ENCODE results near the gene PHACTR1.
"Not testable (repeated sequence)": the region's sequence is repeated elsewhere in the genome, so short reads cannot be mapped to it uniquely, and the experiment has no call there.

PHACTR1 gene

DNA sequence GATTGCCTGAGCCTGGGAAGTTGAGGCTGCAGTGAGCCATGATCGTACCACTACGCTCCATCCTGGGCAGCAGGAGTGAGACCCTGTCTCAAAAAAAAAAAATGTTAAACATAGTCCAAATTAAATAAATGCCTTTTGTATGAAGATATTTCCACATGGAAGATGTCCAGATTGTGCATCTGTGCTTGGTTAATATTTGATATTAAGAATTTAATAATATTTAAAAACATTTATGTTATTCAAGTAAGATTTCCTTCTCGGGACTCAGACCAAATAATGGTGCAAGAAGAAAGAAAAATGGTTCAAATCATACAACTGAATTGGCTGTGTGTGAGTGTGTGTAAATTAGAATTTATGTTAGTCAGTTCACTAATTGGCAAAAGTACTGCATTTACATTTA, 409.3 kb downstream of the PHACTR1 start:
- DNase-seq: no peak

DNA sequence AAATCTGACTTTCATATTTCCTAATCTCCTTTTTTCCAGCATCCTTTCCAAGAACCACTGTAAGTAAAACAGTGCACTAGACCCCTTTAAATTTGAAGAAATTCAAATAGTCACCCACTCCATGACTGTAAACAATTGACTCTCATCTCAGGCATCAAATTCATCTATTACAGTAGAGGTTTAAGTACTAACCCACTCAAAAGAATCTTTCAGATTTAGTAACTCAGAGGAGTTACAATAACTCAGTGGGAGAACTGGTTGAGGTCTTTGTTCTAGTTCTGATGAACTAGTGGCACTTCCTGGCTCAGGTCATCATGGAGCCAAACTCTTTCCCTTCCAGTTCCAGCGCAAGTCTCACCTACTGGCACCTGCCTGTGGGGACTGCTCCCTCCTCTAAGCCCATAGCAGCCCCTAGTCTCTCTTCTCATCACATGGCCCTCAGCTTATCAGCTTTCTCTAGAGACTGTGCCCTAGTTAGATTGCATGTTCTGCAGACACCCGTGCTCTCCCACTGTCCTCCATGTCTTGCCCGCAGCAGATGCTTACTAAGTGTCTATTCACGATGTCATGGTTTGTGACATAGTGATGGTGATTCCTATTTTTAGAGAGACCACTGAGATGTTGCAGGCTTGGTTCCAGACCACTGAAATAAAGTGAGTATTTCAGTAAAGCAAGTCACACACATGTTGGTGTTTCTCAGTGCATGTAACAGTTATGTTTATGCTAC, 415.5 kb downstream of the PHACTR1 start:
- no peak for DNase-seq

DNA sequence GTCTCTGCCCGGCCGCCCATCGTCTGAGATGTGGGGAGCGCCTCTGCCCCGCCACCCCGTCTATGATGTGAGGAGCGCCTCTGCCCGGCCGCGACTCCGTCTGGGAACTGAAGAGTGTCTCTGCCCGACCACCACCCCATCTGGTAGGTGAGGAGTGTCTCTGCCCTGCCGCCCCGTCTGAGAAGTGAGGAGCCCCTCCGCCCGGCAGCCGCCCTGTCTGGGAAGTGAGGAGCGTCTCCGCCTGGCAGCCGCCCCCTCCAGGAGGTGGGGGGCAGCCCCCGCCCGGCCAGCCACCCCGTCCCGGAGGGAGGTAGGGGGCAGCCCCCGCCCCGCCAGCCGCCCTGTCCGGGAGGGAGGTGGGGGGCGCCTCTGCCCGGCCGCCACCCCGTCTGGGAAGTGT, 417.3 kb downstream of the PHACTR1 start:
- not testable (repeated sequence) for DNase-seq

DNA sequence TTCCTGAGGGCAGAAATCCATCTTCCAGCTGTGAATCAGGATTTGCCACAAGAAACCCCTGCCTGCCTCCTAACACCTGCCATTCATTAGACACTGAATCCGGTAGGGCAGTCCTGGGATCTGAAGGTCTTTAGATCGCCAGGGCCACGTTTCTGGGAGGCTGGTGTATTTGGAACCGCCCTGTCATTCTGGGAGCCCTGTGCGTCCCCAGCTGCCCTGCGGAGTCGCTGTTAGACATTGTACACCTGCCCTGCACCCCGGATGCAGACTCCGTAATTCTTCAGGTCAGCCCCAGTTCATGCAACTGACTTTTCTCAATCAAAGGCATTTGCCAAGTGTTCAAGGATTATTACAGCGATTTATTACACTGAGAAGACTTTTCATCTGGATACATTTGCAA, 418.6 kb downstream of the PHACTR1 start:
- DNase-seq: no peak

- DNase-seq: no peak
Observed at GRCh38 chr6:13139119-13139518, 422.6 kb downstream of the PHACTR1 start.

DNA sequence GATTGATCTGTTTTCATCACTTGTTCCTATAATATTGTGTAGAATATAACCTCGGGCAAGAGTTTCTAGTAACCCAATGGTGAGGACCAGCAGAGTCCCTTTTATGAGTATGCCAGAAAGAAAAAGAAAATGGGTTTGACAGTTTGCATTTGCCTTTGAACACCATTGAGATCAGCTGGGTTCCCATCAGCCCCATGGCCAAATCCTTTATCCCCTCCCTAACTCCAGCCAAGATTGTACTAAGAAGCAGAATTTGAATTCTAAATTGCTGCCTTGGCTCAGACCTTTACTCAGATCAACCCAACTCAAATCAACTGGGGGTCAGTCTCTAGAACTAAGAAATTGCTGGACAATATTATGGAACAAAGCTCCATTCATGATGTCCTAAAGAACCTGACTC, 424.4 kb downstream of the PHACTR1 start:
- DNase-seq: no peak

DNA sequence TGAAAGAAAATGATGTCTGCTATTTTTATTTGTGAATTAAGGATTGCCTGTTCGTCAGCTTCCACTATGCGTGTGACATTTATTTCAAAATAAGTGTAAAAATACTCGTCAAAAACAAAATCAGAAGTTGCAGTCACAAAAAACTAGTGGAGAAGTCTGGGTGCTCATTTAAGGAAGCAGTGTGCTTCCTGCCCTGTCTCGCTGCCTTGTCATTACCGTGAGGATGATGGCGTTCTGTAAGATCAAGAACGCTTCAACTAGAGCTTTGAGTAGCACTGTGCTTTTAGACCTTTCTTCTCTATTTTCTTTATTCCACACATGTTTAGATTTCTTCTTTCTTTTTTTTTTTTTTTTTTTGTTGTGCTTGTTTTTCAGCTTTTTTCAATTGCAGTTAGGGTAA, 424.8 kb downstream of the PHACTR1 start:
- DNase-seq: no peak

DNA sequence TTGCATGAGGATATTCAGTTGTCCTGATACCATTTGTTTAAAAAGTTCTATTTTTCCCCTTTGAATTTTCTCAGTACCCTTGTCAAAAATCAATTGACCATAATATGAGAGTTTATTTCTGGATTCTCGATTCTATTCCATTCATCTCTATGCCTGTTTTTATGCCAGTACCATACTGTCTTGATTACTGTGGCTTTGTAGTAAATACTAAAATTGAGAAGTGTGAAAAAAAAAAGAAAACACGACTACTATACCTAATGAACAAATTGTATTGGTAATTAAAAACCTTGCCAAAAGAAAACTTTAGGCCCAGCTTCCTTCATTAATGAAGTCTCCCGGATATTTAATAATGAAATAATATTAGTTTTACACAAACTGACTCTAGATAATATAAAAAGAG, 426.0 kb downstream of the PHACTR1 start:
- no peak for DNase-seq

- no peak for DNase-seq
Observed at GRCh38 chr6:13146442-13146841, 429.9 kb downstream of the PHACTR1 start.

DNA sequence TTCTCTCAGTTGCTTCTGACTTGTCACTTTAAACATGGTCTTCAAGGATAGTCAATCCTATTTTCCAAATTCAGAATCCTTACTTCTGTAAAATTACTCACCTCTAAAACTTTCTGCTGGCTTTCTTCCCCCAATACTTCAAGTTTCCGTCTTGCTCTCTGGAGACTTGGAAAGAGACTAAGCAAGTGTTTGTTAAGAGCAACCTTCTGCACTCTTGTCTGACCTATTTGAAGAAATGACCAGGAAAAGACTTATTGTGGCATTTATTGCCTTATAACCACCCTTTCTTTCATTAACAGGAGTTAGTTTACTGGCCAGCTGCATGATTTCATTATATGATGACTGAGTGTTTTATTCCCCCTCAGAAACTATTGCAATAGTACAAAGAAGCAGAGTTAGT, 430.8 kb downstream of the PHACTR1 start:
- no peak for DNase-seq

DNA sequence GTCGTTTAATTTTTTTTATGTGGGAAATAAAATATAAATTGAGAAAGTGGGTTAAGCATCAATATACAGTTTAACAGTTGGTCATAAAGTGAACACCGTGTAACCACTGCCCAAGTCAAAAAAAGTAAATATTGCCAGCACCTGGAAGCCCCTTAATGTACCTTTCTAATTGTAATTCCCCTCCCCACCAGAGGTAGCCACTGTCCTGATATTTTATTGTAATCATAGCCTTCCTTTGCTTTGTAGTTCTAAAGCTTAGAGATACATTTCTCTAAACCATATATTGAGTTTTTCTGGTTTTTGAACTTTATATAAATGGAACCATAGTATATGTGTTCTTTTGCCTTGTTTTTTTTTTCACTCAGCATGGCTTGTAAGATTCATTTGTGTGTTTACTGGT, 431.2 kb downstream of the PHACTR1 start:
- no peak for DNase-seq

DNA sequence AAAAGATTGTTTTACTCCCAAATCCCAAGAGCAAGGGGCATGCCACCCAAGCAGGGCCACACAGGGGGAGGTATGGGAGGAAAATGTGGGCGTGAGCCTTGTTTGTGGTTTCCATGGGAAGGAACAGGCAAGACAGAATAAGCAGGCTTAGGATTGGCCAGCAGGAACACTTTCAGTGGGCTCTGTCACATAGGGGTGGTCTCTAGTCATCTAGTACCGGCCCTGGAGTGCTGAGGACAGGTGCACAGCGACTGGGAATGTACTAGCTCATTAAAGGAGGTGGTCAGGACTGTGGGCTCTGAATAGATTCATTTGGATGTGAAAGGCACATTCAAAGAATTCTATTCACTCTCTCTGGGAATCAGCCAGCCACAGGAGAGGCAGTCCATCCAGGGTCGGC, 436.2 kb downstream of the PHACTR1 start:
- DNase-seq: no peak

GRCh38 chr6:13156381-13156780, 439.8 kb downstream of the PHACTR1 start:
- no peak for DNase-seq

DNA sequence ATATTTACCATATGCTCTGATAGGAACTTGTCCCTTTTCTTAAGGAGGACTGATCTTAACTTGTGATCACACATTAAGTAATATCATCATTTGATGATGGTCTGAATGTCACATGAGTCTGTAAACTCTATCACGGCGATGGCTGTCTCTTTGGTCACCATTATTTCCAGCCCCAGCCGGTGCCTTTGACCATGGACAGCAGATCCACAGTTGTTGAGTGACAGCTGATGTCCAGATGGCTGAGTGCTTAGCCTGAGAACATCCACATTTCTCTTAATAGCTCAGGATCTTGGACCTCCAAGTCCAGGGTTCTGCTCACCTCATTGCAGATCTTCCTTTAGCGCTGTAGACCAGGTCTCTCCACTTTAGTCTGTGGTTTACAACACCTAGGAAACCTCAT, 440.7 kb downstream of the PHACTR1 start:
- no peak for DNase-seq

GRCh38 chr6:13159300-13159699, 442.7 kb downstream of the PHACTR1 start:
- DNase-seq: no peak

- DNase-seq: not testable (repeated sequence)
Observed at GRCh38 chr6:13159822-13160221, 443.3 kb downstream of the PHACTR1 start.

DNA sequence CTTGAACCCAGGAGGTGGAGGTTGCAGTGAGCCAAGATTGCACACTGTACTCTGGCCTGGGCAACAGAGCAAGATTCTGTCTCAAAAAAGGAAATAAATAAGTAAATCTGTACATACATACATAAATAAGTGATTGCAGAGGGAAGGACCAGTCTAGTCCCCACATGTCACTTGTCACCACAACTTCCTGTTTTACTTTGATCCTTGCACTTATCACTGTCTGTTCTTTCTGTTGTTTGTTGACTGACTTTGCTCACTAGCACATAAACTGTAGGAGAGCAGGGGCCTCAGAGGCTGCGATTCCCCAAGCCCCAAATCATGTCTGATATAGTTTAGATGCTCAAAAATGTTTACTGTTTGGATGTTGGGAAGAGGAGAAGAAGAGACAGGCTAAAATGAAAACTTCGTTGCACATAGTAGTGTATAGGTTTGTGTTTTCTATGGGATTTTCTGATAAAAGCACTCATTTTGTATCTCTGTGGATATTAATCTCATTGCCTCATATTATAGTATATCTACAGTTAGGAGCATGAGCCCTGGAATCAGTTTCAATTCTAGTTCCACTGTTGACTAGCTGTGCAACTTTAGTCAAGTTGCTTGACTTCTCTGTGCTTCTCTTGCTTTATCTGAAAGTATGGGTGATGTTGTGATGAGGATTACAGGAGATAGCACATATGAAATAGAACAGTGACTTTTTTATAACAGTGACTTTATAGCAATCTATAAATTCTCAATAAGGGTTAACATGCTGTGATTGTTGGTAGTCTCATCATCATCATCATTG, 446.8 kb downstream of the PHACTR1 start:
- no peak for DNase-seq

DNA sequence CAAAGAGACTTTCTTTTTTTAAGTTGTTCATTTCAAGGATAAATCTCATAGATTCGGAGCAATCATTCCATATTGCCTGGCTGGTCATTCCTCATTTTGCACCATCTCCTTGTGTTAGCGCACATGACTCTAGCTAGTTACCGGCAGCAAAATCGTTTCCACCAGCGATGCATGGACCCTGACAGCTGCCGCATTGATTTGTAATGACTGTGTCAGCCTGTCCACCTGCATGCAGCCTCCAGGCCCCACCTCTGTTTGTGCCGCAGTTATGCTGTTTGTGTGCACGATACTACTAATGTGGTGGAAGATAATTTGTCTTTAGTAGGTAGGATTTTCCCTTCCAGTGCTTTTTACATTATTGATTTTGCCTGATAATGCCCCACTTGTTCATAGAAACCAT, 447.7 kb downstream of the PHACTR1 start:
- DNase-seq: no peak

DNA sequence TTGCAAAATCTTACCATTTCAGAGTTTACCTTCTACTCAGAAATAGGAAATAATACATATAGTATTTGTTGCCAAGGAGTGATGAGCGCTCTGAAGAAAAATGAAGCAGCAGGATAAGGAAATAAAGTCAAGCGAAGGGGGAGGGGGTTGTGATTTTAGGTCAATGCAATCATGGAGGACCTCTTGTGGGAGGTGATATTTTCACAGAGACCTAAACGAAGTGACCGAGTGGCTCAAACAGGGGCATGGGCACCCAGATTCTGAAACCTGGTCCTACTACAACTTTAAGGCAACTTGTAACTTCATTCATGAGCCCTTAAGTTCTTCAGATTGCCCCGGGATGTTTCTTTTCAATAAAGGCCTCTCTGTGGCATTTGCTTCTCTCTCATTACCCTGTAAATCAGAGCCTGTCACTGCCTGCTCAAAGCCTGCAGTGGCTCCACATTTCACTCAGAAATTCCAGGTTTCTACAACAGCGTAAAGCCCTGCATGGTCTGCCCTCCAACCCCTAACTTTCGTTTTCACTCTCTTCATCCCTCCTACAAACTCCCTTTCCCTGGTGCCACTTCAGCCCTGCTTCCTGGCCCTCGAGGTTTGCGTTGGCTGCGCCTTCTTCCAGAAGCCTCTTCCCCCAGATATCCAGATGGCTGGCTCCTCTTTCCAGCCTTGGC, 449.1 kb downstream of the PHACTR1 start:
- DNase-seq: no peak

GRCh38 chr6:13166269-13166668, 449.7 kb downstream of the PHACTR1 start:
- no peak for DNase-seq

DNA sequence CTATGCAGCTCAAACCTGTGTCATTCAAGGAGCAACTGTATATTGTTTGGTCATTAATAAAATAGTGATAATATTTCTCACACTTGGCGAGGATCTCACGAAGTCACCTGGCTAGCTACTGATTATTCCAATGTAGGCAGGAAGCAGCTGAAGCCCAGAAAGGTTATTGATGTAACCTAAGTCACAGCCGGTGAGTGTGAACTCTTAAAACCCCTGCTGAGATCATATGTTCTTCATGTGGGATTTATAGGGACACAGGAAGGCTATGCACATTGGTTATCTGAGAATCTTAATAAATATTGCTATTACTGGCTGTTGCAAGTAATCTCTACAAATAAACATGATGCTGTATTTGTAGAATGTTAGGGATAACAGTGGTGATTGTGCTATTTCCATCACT, 450.3 kb downstream of the PHACTR1 start:
- no peak for DNase-seq

GRCh38 chr6:13172291-13172690, 455.7 kb downstream of the PHACTR1 start:
- no peak for DNase-seq

- DNase-seq: no peak
Observed at GRCh38 chr6:13175087-13175486, 458.5 kb downstream of the PHACTR1 start.

DNA sequence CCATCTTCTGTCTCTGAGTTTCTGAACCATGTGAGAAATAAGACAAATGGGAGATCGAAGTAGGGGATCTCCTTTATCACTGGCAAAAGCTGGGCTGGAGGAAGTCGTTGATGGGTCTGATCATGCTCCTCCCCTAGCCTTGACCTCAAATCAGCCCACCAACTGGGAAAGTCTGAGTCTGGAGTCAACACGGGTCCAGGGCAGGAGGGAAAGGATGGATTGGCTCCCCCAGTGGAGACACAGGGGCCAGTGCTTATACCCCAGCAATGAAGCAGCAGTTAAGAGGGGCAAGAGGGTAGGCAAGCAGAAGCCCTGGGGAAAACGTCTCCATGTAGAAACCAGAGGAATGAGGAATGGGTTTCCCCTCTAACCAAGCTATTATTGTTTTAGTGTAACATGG, 459.2 kb downstream of the PHACTR1 start:
- no peak for DNase-seq
